PFSK-1 (cell line): Measurements from ENCODE around the gene LIF.

Experiments
- POLR2AphosphoS5 ChIP-seq: IDR thresholded peaks from 2 replicates; pipeline ENCODE4 v1.6.1; 2012; ENCODE audit warnings: low read depth, mild to moderate bottlenecking, control low read depth, low read length, moderate library complexity
- SIN3A ChIP-seq: IDR thresholded peaks from 2 replicates; pipeline ENCODE4 v1.6.1; 2012; ENCODE audit warnings: mild to moderate bottlenecking, low read length, moderate library complexity, borderline replicate concordance; ENCODE audit not compliant: insufficient read depth
- TAF1 ChIP-seq: IDR thresholded peaks from 2 replicates; pipeline ENCODE4 v1.6.1; 2012; ENCODE audit warnings: low read length, control low read depth, borderline replicate concordance; ENCODE audit not compliant: insufficient read depth
- TF ChIP-seq, protein P1 (sequence below), 2 experiments: IDR thresholded peaks; 2 replicates each; pipeline versions ENCODE4 v1.6.1 to v1.8.0; 2011 to 2012; ENCODE audit warnings: low read depth in 2 of 2, low read length in 2 of 2, control low read depth in 1 of 2, inconsistent platforms in 1 of 2, mild to moderate bottlenecking in 1 of 2, moderate library complexity in 1 of 2; ENCODE audit not compliant: insufficient read depth in 1 of 2

DNA sequence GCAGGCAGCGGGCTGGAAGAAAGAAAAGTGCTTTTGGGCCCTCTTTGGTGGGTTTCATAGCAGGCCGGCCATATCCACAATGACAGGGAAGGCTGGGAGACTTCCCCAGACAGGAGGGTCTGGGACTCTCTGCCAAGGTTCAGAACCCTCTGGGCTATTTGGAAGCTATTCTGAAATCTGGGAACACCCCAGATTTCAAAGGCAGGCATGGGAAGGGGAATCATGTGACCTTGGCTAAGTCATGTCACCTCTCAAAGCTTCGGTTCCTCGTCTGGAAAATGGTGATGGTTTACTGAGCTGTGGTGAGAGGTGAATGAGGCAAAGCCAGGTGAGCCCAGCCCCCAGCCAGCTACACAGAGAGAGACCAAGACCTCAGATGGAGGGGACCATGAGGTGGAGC is 38.1 kb upstream of the LIF start:
- TF ChIP-seq, protein P1, sequence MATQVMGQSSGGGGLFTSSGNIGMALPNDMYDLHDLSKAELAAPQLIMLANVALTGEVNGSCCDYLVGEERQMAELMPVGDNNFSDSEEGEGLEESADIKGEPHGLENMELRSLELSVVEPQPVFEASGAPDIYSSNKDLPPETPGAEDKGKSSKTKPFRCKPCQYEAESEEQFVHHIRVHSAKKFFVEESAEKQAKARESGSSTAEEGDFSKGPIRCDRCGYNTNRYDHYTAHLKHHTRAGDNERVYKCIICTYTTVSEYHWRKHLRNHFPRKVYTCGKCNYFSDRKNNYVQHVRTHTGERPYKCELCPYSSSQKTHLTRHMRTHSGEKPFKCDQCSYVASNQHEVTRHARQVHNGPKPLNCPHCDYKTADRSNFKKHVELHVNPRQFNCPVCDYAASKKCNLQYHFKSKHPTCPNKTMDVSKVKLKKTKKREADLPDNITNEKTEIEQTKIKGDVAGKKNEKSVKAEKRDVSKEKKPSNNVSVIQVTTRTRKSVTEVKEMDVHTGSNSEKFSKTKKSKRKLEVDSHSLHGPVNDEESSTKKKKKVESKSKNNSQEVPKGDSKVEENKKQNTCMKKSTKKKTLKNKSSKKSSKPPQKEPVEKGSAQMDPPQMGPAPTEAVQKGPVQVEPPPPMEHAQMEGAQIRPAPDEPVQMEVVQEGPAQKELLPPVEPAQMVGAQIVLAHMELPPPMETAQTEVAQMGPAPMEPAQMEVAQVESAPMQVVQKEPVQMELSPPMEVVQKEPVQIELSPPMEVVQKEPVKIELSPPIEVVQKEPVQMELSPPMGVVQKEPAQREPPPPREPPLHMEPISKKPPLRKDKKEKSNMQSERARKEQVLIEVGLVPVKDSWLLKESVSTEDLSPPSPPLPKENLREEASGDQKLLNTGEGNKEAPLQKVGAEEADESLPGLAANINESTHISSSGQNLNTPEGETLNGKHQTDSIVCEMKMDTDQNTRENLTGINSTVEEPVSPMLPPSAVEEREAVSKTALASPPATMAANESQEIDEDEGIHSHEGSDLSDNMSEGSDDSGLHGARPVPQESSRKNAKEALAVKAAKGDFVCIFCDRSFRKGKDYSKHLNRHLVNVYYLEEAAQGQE (IDR thresholded peaks at IDR 0.05; ENCODE audit: insufficient read depth in 1 of 2, low read depth in 2 of 2, low read length in 2 of 2) = no peak
- TF ChIP-seq POLR2AphosphoS5 (no peak), TAF1 (no peak), SIN3A (no peak)
